IPS-NIHi7 (cell line): Measurements from ENCODE around the gene ARHGEF28.

Experiments
- DNase-seq: peaks from one replicate; pipeline ENCODE4 v3.0.0; 2012; ENCODE audit warnings: mixed read lengths; ENCODE audit errors: extremely low spot score

ARHGEF28 gene

GRCh38 chr5:73740274-73740790 is 114.3 kb downstream of the ARHGEF28 start:
- DNase-seq, result no peak

- DNase-seq, result no peak
Observed at GRCh38 chr5:73743161-73743560, 117.2 kb downstream of the ARHGEF28 start.

- DNase-seq, result no peak
Observed at GRCh38 chr5:73745836-73746235, 119.8 kb downstream of the ARHGEF28 start.

- DNase-seq, result no peak
Observed at GRCh38 chr5:73746608-73747007, 120.6 kb downstream of the ARHGEF28 start.

GRCh38 chr5:73747696-73748380 is 121.8 kb downstream of the ARHGEF28 start:
- no peak for DNase-seq

- no peak for DNase-seq
Observed at GRCh38 chr5:73748510-73749400, 122.8 kb downstream of the ARHGEF28 start.

- no peak for DNase-seq
Observed at GRCh38 chr5:73749485-73750270, 123.7 kb downstream of the ARHGEF28 start.

- DNase-seq, result no peak
Observed at GRCh38 chr5:73751254-73751914, 125.4 kb downstream of the ARHGEF28 start.

GRCh38 chr5:73754254-73754653 is 128.3 kb downstream of the ARHGEF28 start:
- DNase-seq, result no peak

- no peak for DNase-seq
Observed at GRCh38 chr5:73757416-73757815, 131.4 kb downstream of the ARHGEF28 start.

- no peak for DNase-seq
Observed at GRCh38 chr5:73759771-73760170, 133.8 kb downstream of the ARHGEF28 start.

GRCh38 chr5:73763300-73764032 is 137.5 kb downstream of the ARHGEF28 start:
- no peak for DNase-seq

GRCh38 chr5:73764586-73764985 is 138.6 kb downstream of the ARHGEF28 start:
- DNase-seq, result no peak

- DNase-seq, result no peak
Observed at GRCh38 chr5:73764996-73765395, 139.0 kb downstream of the ARHGEF28 start.

- DNase-seq, result no peak
Observed at GRCh38 chr5:73766902-73767301, 140.9 kb downstream of the ARHGEF28 start.

GRCh38 chr5:73770172-73771025 is 144.4 kb downstream of the ARHGEF28 start:
- no peak for DNase-seq

GRCh38 chr5:73774924-73775323 is 148.9 kb downstream of the ARHGEF28 start:
- no peak for DNase-seq

GRCh38 chr5:73776405-73776804 is 150.4 kb downstream of the ARHGEF28 start:
- DNase-seq, result no peak

GRCh38 chr5:73777192-73777591 is 151.2 kb downstream of the ARHGEF28 start:
- no peak for DNase-seq
